Inferior parietal cortex (tissue), 1 donor: ENCODE data around the gene NTRK3.

Experiments
- DNase-seq: peaks from one replicate; pipeline ENCODE4 v3.0.0-alpha.2; 2016; ENCODE audit errors: extremely low spot score

Gene NTRK3

GRCh38 chr15:88029696-88030095 lies 226.8 kb downstream of the NTRK3 start:
- DNase-seq = no peak

GRCh38 chr15:88028024-88028423 lies 228.5 kb downstream of the NTRK3 start:
- no peak for DNase-seq

- no peak for DNase-seq
Observed at GRCh38 chr15:88023914-88024313, 232.6 kb downstream of the NTRK3 start.

DNA sequence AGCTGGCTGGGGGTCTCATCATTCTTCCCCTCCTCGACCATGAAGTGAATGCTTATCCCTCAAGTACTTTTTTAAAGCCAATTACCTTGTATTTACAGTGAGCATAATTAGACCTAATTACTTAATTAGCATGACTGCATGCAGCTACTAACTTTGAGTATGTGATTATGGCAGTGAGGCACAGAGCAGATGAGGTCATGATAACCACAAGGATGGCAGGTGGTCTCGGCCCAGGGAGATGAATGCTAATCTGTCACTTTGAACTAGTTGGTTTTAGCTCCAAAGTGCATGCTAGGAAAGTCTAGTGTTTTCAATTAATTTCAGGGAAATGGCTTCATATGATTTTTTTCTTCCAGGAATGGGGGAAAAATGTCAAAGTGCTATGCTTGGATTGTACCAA lies 233.8 kb downstream of the NTRK3 start:
- no peak for DNase-seq

DNA sequence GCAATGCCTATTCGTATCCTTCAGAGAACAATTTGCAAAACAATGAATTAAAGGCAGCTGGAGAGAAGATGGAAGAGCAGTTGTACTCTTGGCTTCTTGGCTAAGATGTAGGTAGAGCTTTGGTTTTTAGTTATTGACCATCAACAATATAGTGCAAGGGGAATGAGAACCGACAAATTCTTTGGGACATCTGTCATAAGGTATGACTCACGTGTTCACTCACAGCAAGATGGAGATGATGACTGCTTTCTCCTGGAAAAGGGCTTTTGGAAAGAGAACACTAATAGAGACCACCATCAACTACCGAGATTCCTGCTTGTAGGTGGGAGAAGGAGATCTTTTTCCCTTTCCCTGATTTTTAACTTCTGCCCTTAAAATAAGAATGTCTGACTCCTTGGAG lies 234.9 kb downstream of the NTRK3 start:
- DNase-seq = no peak

DNA sequence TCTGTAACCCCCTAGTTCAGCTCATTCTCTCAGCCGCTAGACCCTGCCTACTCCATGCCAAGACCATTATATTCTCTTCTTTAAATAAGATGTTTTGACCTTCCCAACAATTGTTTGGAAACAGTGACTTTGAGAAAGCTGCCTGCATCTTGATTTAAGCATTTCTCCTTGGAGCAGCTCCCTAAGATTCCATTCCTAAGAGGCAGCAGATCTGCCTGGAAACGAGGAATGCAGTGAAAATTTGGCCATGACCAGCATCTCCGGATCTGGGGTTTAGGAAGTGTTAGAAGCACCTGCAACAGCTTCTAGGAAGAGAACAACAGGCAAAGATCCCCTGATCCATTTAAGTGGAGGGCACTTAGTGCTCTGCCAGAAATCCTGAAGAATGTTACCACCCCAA lies 235.7 kb downstream of the NTRK3 start:
- no peak for DNase-seq

DNA sequence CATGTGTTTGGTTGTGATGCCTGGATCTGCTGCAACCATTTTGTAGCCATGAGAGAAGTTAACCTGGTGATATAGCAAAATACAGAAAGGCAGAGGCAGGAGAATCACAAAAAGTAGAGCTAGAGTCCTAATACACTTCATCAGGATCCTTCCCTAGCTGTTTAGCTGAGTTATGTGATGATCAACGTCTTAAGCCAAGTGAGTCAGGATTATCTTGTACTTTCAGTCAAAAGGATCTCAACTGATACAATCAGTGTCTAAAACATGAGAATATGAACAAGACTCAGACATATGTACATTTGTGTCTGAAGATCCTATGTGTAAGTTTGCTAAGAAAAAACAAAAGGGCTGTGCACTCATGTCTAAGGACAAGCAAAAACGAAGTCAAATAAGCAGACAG lies 236.9 kb downstream of the NTRK3 start:
- no peak for DNase-seq

DNA sequence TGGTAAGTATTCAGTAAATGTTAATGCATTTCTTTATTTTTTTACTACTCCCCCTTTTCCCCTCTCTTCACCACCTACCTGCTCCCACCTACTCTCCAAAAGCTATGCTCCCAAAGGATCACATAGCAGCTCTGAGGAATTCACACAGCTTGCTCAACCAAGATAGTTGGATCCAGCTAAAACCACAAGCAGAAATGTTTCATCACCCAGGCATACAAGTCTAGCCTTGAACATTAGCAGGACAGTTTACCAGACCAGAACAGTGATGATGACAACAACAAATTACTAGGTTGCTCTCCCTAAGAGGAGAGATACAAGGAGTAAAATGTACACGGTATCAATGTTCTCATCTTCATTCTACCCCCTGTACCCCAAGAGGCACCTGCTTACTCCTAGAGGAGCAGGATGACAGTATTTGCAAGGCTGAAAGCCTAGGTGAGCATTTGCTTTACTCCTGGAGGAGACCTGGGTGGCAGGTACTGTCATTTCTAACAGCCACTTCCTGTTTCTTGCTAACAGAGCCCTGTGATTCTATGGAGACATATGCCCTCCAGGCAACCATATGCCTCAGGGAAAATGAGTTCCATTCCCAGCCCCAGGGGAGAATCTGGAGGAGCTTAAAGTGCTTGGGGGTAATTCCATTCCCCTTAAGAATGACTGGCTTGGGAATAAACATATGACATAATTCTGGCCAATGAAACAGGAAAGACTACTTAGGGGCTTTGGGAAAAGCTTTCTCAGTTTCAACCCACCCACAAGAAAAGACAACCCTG lies 237.5 kb downstream of the NTRK3 start:
- DNase-seq = no peak

GRCh38 chr15:88017753-88018152 lies 238.8 kb downstream of the NTRK3 start:
- no peak for DNase-seq

DNA sequence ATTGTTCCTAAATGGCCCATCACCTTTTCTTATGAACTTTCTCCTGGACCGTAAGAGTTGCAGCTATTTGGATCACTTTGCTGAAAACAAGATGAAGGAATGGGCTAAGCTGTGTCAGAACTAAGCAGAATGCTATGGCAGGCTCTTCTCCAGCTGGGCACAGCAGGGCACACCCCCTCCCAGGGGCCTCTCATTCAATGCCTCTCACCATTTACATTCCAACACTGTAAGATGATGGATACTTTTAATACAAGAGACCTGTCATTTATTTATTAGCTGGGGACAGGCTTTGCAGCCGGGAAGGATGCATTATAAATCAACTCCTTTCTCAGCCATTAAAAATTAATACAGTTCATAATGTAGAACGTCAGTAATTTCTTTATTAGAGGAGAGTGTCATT lies 240.1 kb downstream of the NTRK3 start:
- no peak for DNase-seq

- no peak for DNase-seq
Observed at GRCh38 chr15:88015228-88015860, 241.2 kb downstream of the NTRK3 start.

- DNase-seq = no peak
Observed at GRCh38 chr15:88014454-88015160, 241.9 kb downstream of the NTRK3 start.

DNA sequence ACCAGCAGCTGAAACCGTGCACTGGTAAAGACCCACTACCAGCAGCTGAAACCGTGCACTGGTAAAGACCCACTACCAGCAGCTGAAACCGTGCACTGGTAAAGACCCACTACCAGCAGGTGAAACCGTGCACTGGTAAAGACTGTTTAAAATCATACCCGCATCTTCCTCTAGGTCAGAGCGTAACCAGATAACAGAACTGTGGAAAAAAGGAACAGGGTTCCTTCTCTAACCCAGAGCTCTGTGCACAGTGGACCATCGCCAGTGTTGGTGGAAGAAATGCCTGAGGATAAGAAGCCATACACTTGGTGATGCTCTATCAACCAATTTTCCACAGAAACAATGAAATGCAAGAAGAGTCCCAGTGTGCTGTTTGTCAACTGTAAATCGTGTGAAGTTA lies 243.4 kb downstream of the NTRK3 start:
- DNase-seq = no peak

DNA sequence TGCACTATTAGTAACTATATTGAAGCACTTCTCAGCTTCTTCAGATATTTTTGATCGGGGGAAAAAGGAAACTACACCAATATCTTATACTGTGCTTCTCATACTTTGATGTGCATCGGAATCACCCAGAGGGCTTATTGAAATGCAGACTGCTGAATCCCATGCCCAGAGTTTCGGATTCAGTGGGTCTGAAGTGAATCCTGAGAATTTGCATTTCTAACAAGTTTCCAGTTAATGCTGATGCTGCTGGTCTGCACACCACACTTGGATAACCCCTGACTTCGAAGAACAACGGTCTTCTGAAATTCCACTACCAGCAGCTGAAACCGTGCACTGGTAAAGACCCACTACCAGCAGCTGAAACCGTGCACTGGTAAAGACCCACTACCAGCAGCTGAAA lies 243.9 kb downstream of the NTRK3 start:
- DNase-seq = no peak

DNA sequence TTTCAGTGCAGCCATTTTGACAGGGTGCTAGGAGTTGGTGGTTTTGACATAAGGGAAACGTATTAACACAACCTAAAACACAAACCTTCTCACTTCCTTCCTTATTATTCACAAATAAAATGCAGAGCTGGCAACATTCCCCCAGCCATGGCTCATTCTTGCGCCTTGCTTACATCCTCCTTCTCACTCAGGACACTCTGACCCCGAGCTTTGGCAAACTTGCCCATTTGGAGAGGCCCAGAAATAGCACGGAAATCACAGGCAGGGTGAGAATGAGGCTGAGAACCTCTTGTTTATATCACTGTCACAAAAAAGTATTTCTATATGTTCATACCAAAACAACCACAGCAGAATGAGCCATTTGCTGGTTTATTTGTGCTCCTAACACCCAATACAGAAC lies 244.3 kb downstream of the NTRK3 start:
- no peak for DNase-seq

DNA sequence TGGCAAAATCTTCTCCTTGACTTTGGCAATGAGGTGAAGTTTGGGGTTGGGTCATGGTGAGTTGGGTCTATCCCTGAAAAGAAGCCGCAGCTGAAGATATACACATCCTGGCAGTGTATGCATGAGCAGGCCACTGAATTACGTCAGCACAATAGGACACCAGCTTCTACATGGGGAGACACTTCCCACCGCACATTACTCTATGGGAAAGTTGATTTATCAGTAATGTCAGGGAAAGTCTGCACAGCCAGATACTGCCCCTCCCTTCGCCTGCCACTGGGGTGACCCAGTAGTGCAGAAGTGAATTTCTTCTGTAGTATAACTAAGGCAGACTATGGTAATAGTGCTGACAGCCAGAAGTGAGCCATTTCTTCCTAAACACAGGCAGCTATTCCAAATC lies 245.0 kb downstream of the NTRK3 start:
- no peak for DNase-seq

- no peak for DNase-seq
Observed at GRCh38 chr15:88006146-88006545, 250.4 kb downstream of the NTRK3 start.

DNA sequence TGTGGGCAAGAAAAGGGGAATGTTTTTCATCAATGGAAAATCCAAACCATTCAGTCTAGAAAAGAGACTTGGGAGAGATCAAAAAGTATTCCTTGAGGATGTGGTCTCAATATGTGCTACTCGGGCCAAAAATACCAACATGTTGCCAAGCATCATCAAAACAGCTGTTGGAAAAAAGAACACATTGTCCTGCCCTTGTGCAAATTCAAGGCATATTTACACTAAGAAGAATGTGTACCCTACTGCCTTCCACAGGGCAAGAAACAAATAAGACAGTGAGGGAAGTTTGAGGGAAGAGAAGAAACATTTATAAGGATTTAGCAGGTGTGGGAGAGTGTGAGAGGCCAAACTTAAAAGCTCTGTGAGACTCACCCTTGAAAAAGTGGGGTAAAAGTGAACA lies 252.1 kb downstream of the NTRK3 start:
- no peak for DNase-seq

DNA sequence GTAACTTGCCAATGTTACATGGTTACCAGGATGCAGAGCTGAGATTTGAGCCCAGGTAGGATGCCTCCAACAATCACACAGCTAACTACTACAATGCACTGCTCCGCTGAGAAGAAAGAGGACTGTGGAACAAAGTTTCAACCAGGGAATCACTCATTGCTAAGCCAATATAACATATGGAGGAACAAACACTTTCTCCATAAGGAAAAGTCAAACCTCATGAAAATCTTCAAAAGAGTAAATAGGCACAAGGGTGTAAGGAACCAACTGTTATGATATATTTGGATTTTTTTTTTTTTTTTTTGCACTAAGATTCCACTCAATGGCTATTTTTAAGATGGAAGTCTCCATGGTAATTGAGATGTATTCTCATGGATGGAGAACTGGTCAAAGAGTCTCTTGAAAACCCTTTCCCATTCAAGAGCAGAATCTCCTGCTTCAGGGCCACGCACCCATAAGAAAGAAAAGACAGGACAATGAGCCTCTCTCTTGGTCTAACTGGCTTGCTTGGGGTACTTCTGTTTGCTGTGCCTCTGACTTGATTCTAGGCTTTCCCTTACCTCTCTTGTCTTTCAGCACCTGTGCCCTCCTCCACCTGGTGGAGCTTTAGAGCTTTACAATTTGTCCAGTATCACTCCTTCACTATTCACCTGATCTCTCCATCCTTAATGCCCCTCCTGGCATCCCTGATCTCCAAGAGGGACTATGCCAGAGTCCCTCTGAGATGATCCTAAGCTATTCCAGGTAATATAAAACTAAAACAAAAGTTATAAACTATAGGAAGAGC lies 252.8 kb downstream of the NTRK3 start:
- no peak for DNase-seq

DNA sequence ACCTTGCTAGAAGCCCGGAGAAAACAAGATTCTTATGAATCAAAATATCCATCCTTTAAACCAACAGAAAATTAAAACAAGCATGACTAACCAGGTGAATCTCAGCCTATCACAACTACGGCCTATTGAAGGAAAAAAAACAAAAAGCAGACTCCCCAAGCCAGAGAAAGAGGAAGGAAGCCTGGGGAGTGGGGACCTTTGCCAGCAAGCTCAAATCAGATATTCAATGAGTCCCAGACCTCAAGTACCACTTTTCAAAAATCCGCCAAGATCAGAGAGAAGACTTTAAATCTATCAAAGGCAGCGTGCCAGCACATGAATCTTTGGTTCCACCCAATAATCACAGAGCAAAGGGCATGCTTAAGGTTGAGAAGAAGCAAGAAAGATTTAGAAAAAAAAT lies 253.8 kb downstream of the NTRK3 start:
- DNase-seq = no peak

- no peak for DNase-seq
Observed at GRCh38 chr15:87998630-87999029, 257.9 kb downstream of the NTRK3 start.

GRCh38 chr15:87986776-87987175 lies 269.8 kb downstream of the NTRK3 start:
- DNase-seq = no peak
